DND-41 (cell line): ENCODE results near the gene CACNA1H.

Experiments
- ATAC-seq: fragments of 200-7000 bp; cut with Tn5 transposase; 3 replicates; pipeline ENCODE4 v1.9.1; 2021; ENCODE audit warnings: low read depth; ENCODE audit not compliant: insufficient read depth
- DNase-seq: peaks from one replicate; pipeline ENCODE4 v3.0.0-alpha.2; 2020
- H2AFZ ChIP-seq: 2 replicates; pipeline ENCODE4 v1.6.0; 2012; ENCODE audit warnings: low read depth, low read length
- H3K27ac ChIP-seq: 2 replicates; pipeline ENCODE4 v1.5.1; 2012; ENCODE audit warnings: low read length, inconsistent platforms
- H3K27me3 ChIP-seq: fragments of 200-600 bp; sonication (generic); 2 replicates; pipeline ENCODE4 v1.6.0; 2012; ENCODE audit warnings: low read length, mild to moderate bottlenecking, inconsistent platforms; ENCODE audit not compliant: insufficient read depth, poor library complexity
- H3K36me3 ChIP-seq: 2 replicates; pipeline ENCODE4 v1.5.1; 2012; ENCODE audit warnings: low read length, inconsistent platforms; ENCODE audit not compliant: insufficient read depth
- H3K4me1 ChIP-seq: 2 replicates; pipeline ENCODE4 v1.5.1; 2012; ENCODE audit warnings: mild to moderate bottlenecking, low read length; ENCODE audit not compliant: insufficient read depth
- H3K4me2 ChIP-seq: 2 replicates; pipeline ENCODE4 v1.6.0; 2012; ENCODE audit warnings: mild to moderate bottlenecking, moderate library complexity, low read length, inconsistent platforms; ENCODE audit not compliant: insufficient read depth
- H3K4me3 ChIP-seq, 2 experiments: fragments of 200-600 bp in 1 of 2; shearing (Covaris generic) in 1 of 2; 2 replicates each; pipeline ENCODE4 v1.5.1; 2012 to 2016; ENCODE audit warnings: inconsistent platforms in 2 of 2, low read length in 2 of 2, mild to moderate bottlenecking in 2 of 2, low read depth in 1 of 2, moderate library complexity in 1 of 2
- H3K79me2 ChIP-seq: 2 replicates; pipeline ENCODE4 v1.6.0; 2012; ENCODE audit warnings: low read length, inconsistent platforms; ENCODE audit not compliant: insufficient read depth
- H3K9ac ChIP-seq: 2 replicates; pipeline ENCODE4 v1.6.0; 2012; ENCODE audit warnings: low read depth, mild to moderate bottlenecking, inconsistent platforms, low read length, moderate library complexity
- H3K9me3 ChIP-seq: 2 replicates; pipeline ENCODE4 v1.5.1; 2012; ENCODE audit warnings: low read length, moderate library complexity, mild to moderate bottlenecking, inconsistent platforms; ENCODE audit not compliant: insufficient read depth, severe bottlenecking
- H4K20me1 ChIP-seq: 2 replicates; pipeline ENCODE4 v1.6.0; 2012; ENCODE audit warnings: low read length; ENCODE audit not compliant: insufficient read depth
- EZH2 ChIP-seq: IDR thresholded peaks from 3 replicates; pipeline ENCODE4 v1.6.1; 2012; ENCODE audit warnings: borderline replicate concordance, low read depth, mild to moderate bottlenecking, moderate library complexity, low read length, inconsistent platforms; ENCODE audit not compliant: severe bottlenecking
- TF ChIP-seq, protein P1 (sequence below): IDR thresholded peaks from 2 replicates; pipeline ENCODE4 v1.5.1; 2012; ENCODE audit warnings: borderline replicate concordance, low read length, moderate library complexity, mild to moderate bottlenecking; ENCODE audit not compliant: poor library complexity, severe bottlenecking; ENCODE audit errors: extremely low read depth

Gene CACNA1H

DNA sequence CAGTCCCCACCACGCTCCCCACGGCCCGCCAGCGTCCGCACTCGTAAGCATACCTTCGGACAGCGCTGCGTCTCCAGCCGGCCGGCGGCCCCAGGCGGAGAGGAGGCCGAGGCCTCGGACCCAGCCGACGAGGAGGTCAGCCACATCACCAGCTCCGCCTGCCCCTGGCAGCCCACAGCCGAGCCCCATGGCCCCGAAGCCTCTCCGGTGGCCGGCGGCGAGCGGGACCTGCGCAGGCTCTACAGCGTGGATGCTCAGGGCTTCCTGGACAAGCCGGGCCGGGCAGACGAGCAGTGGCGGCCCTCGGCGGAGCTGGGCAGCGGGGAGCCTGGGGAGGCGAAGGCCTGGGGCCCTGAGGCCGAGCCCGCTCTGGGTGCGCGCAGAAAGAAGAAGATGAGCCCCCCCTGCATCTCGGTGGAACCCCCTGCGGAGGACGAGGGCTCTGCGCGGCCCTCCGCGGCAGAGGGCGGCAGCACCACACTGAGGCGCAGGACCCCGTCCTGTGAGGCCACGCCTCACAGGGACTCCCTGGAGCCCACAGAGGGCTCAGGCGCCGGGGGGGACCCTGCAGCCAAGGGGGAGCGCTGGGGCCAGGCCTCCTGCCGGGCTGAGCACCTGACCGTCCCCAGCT lies 67.3 kb downstream of the CACNA1H start:
- no peak for ATAC-seq

DNA sequence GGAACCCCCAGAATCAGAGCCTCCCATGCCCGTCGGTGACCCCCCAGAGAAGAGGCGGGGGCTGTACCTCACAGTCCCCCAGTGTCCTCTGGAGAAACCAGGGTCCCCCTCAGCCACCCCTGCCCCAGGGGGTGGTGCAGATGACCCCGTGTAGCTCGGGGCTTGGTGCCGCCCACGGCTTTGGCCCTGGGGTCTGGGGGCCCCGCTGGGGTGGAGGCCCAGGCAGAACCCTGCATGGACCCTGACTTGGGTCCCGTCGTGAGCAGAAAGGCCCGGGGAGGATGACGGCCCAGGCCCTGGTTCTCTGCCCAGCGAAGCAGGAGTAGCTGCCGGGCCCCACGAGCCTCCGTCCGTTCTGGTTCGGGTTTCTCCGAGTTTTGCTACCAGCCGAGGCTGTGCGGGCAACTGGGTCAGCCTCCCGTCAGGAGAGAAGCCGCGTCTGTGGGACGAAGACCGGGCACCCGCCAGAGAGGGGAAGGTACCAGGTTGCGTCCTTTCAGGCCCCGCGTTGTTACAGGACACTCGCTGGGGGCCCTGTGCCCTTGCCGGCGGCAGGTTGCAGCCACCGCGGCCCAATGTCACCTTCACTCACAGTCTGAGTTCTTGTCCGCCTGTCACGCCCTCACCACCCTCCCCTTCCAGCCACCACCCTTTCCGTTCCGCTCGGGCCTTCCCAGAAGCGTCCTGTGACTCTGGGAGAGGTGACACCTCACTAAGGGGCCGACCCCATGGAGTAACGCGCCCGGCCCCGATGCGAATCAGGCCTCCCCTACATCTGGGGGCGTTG lies 68.1 kb downstream of the CACNA1H start:
- Histone ChIP-seq H3K4me3 (no peak overlapping the region), H3K27me3 (no peaks in the 10 kb centered on the region), H3K27ac (no peak overlapping the region), H3K4me2 (no peak overlapping the region), H2AFZ (no peak overlapping the region), H4K20me1 (peaks cover 13% of the 10 kb centered on the region), H3K9ac (no peak overlapping the region), H3K9me3 (no peaks in the 10 kb centered on the region), H3K79me2 (no peaks in the 10 kb centered on the region), H3K36me3 (no peaks in the 10 kb centered on the region), H3K4me1 (no peaks in the 10 kb centered on the region)
- DNase-seq (no peak), ATAC-seq (no peak)
- TF ChIP-seq, protein P1, sequence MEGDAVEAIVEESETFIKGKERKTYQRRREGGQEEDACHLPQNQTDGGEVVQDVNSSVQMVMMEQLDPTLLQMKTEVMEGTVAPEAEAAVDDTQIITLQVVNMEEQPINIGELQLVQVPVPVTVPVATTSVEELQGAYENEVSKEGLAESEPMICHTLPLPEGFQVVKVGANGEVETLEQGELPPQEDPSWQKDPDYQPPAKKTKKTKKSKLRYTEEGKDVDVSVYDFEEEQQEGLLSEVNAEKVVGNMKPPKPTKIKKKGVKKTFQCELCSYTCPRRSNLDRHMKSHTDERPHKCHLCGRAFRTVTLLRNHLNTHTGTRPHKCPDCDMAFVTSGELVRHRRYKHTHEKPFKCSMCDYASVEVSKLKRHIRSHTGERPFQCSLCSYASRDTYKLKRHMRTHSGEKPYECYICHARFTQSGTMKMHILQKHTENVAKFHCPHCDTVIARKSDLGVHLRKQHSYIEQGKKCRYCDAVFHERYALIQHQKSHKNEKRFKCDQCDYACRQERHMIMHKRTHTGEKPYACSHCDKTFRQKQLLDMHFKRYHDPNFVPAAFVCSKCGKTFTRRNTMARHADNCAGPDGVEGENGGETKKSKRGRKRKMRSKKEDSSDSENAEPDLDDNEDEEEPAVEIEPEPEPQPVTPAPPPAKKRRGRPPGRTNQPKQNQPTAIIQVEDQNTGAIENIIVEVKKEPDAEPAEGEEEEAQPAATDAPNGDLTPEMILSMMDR: no peak
- no peak for TF ChIP-seq EZH2

More for the DNA sequence above, 67.3 kb downstream of the CACNA1H start:
- H3K4me1 ChIP-seq: no peaks in the 10 kb centered on the region
- H3K36me3 ChIP-seq: no peaks in the 10 kb centered on the region
- TF ChIP-seq, protein P1: no peak
- TF ChIP-seq EZH2: no peak
- no peak overlapping the region for H2AFZ ChIP-seq
- peaks cover 13% of the 10 kb centered on the region for H4K20me1 ChIP-seq
- H3K27ac ChIP-seq: no peak overlapping the region
- H3K9ac ChIP-seq: no peak overlapping the region
- no peaks in the 10 kb centered on the region for H3K79me2 ChIP-seq
- H3K4me2 ChIP-seq: no peak overlapping the region
- H3K9me3 ChIP-seq: no peaks in the 10 kb centered on the region
- H3K4me3 ChIP-seq: no peak overlapping the region
- H3K27me3 ChIP-seq: no peaks in the 10 kb centered on the region
- no peak for DNase-seq

DNA sequence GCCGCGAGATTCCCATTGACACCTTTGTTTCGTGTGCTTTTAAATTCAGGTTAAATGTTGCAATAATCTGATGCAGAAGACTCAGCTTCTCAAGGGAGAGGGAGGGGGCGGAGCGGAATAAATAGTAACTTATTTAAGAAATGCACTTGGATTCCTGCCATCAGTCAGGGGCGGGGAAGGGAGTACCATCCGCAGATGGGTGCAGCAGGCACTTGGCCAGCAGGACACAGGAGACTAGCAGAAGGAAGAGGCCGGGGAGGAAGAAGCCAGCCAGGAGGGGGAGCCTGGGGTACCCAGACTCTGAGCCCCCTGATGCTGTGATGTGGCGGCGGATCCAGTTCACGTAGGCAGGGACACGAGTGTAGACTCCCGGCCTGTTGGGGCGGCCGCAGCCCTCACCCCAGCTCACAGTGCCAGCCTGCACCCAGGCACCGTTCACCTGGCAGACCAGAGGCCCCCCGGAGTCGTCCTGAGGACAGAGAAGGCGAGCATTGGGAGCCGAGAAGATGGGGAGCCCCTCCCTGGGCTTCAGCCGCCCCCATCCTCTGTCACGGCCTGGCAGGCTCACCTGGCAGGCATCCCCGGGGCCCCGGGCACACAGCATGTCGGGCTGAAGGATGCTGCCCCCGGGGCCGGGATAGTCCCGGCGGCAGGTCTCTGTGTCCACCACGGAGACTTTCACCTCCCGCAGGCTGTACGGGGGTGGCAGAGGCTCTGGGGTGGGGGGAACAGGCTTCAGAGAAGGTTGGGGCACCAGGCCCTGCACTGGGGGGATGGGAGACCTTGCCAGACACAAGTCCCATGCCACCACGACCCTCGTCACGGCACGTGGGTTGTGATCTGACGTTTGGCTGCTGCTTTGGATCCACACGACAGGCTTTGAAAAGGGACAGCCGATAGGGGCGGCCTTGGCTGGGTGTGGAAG lies 69.0 kb downstream of the CACNA1H start:
- ATAC-seq (no peak), DNase-seq (no peak)
- H3K27me3 ChIP-seq: no peaks in the 10 kb centered on the region
- no peak overlapping the region for H2AFZ ChIP-seq
- no peaks in the 10 kb centered on the region for H3K36me3 ChIP-seq
- no peaks in the 10 kb centered on the region for H3K9me3 ChIP-seq
- H3K79me2 ChIP-seq: no peaks in the 10 kb centered on the region
- no peak overlapping the region for H3K4me3 ChIP-seq
- H3K4me1 ChIP-seq: no peaks in the 10 kb centered on the region
- H3K9ac ChIP-seq: no peak overlapping the region
- TF ChIP-seq EZH2: no peak
- TF ChIP-seq, protein P1: no peak
- H4K20me1 ChIP-seq: peaks cover 13% of the 10 kb centered on the region
- no peak overlapping the region for H3K4me2 ChIP-seq
- no peak overlapping the region for H3K27ac ChIP-seq
